HUES48 (cell line): ENCODE results near the gene ADAMTS16.

Experiments
- H3K27ac ChIP-seq: one replicate; pipeline ENCODE4 v1.7.0; 2013; ENCODE audit warnings: low read depth, low read length, inconsistent platforms
- H3K27me3 ChIP-seq: 2 replicates; pipeline ENCODE4 v1.6.1; 2013; ENCODE audit warnings: mild to moderate bottlenecking, low read length; ENCODE audit not compliant: control insufficient read depth, insufficient read depth
- H3K36me3 ChIP-seq: 2 replicates; pipeline ENCODE4 v1.6.1; 2013; ENCODE audit warnings: low read length; ENCODE audit not compliant: control insufficient read depth, insufficient read depth
- H3K4me1 ChIP-seq: 2 replicates; pipeline ENCODE4 v1.6.1; 2013; ENCODE audit warnings: mild to moderate bottlenecking, low read length; ENCODE audit not compliant: control insufficient read depth, insufficient read depth
- H3K4me3 ChIP-seq: 2 replicates; pipeline ENCODE4 v1.5.1; 2013; ENCODE audit warnings: mild to moderate bottlenecking, low read depth, low read length
- H3K9ac ChIP-seq: 2 replicates; pipeline ENCODE4 v1.6.1; 2013; ENCODE audit warnings: mild to moderate bottlenecking, low read depth, low read length, moderate library complexity
- H3K9me3 ChIP-seq: 2 replicates; pipeline ENCODE4 v1.6.1; 2013; ENCODE audit warnings: low read length; ENCODE audit not compliant: control insufficient read depth, insufficient read depth

ADAMTS16 gene

DNA sequence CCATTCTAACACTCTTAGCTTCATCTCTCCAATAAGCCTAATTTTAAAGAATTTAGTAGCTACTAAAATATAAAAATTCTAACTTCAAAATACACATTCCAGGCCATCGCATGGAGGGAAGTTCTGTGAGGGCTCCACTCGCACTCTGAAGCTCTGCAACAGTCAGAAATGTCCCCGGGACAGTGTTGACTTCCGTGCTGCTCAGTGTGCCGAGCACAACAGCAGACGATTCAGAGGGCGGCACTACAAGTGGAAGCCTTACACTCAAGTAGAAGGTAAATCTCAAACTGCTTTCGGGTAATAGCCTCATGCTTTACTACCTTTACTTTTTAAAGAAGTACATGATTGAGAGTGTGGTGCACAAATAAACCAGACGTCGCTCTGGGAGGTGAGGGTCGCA lies 94.8 kb downstream of the ADAMTS16 start:
- no peaks in the 10 kb centered on the region for H3K27me3 ChIP-seq
- no peak overlapping the region for H3K4me3 ChIP-seq
- no peak overlapping the region for H3K9ac ChIP-seq
- no peaks in the 10 kb centered on the region for H3K4me1 ChIP-seq
- no peaks in the 10 kb centered on the region for H3K9me3 ChIP-seq
- peaks cover under 1% of the 10 kb centered on the region for H3K36me3 ChIP-seq
- H3K27ac ChIP-seq: no peak overlapping the region

GRCh38 chr5:5235685-5236084 lies 95.6 kb downstream of the ADAMTS16 start:
- peaks cover 7% of the 10 kb centered on the region for H3K36me3 ChIP-seq
- no peaks in the 10 kb centered on the region for H3K9me3 ChIP-seq
- H3K27ac ChIP-seq: no peak overlapping the region
- no peaks in the 10 kb centered on the region for H3K27me3 ChIP-seq
- no peak overlapping the region for H3K9ac ChIP-seq
- no peaks in the 10 kb centered on the region for H3K4me1 ChIP-seq
- H3K4me3 ChIP-seq: no peak overlapping the region

GRCh38 chr5:5239191-5239590 lies 99.1 kb downstream of the ADAMTS16 start:
- no peak overlapping the region for H3K27ac ChIP-seq
- no peaks in the 10 kb centered on the region for H3K4me1 ChIP-seq
- H3K36me3 ChIP-seq: peaks cover 21% of the 10 kb centered on the region
- no peak overlapping the region for H3K9ac ChIP-seq
- no peak overlapping the region for H3K4me3 ChIP-seq
- no peaks in the 10 kb centered on the region for H3K27me3 ChIP-seq
- H3K9me3 ChIP-seq: no peaks in the 10 kb centered on the region

- Histone ChIP-seq H3K27ac (no peak overlapping the region), H3K4me1 (no peaks in the 10 kb centered on the region), H3K36me3 (peaks cover 27% of the 10 kb centered on the region)
These were observed 100.1 kb downstream of the ADAMTS16 start for GRCh38 chr5:5240234-5240633.

GRCh38 chr5:5242056-5242455 lies 101.9 kb downstream of the ADAMTS16 start:
- no peak overlapping the region for H3K4me3 ChIP-seq
- H3K36me3 ChIP-seq: peaks cover 27% of the 10 kb centered on the region
- H3K9ac ChIP-seq: no peak overlapping the region
- no peaks in the 10 kb centered on the region for H3K27me3 ChIP-seq
- H3K4me1 ChIP-seq: no peaks in the 10 kb centered on the region
- no peaks in the 10 kb centered on the region for H3K9me3 ChIP-seq
- no peak overlapping the region for H3K27ac ChIP-seq

More at GRCh38 chr5:5240234-5240633, 100.1 kb downstream of the ADAMTS16 start:
- Histone ChIP-seq H3K4me3 (no peak overlapping the region), H3K9ac (no peak overlapping the region), H3K27me3 (no peaks in the 10 kb centered on the region), H3K9me3 (no peaks in the 10 kb centered on the region)

GRCh38 chr5:5246736-5247135 lies 106.6 kb downstream of the ADAMTS16 start:
- H3K36me3 ChIP-seq: peaks cover 20% of the 10 kb centered on the region
- no peaks in the 10 kb centered on the region for H3K4me1 ChIP-seq
- H3K9me3 ChIP-seq: no peaks in the 10 kb centered on the region
- no peaks in the 10 kb centered on the region for H3K27me3 ChIP-seq
- no peak overlapping the region for H3K4me3 ChIP-seq
- H3K27ac ChIP-seq: no peak overlapping the region
- no peak overlapping the region for H3K9ac ChIP-seq

DNA sequence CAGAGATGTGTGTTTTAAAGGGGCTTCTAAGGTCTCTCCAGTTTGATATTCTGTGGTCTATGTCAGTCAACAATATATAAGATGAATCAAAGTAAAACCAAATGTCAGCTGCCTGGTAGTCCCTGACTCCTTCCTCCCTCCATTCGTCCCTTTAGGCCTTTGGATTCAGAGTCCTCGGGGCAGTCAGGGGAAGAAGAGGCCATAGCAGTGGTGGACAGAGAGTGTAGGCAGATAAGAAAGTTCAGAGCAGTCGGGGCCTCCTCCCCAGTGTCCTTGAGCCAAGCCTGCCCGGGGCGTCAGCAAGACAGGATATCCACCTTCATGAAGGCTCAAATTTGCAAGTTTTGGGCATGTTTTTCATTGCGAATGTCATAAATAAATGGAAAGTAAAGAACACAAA lies 110.6 kb downstream of the ADAMTS16 start:
- no peak overlapping the region for H3K27ac ChIP-seq
- peaks cover 3% of the 10 kb centered on the region; the same call in 1 of the 2 replicates for H3K4me1 ChIP-seq
- peaks cover 5% of the 10 kb centered on the region; the same call in 1 of the 2 replicates for H3K36me3 ChIP-seq
- no peaks in the 10 kb centered on the region for H3K27me3 ChIP-seq
- no peak overlapping the region for H3K9ac ChIP-seq
- H3K9me3 ChIP-seq: peaks cover 9% of the 10 kb centered on the region; the same call in 1 of the 2 replicates
- no peak overlapping the region for H3K4me3 ChIP-seq

GRCh38 chr5:5252106-5252505 lies 112.0 kb downstream of the ADAMTS16 start:
- Histone ChIP-seq H3K4me3 (no peak overlapping the region), H3K27me3 (no peaks in the 10 kb centered on the region), H3K36me3 (peaks cover 5% of the 10 kb centered on the region; the same call in 1 of the 2 replicates), H3K27ac (no peak overlapping the region), H3K4me1 (peaks cover 3% of the 10 kb centered on the region; the same call in 1 of the 2 replicates), H3K9ac (no peak overlapping the region), H3K9me3 (peaks cover 15% of the 10 kb centered on the region; the same call in 1 of the 2 replicates)

DNA sequence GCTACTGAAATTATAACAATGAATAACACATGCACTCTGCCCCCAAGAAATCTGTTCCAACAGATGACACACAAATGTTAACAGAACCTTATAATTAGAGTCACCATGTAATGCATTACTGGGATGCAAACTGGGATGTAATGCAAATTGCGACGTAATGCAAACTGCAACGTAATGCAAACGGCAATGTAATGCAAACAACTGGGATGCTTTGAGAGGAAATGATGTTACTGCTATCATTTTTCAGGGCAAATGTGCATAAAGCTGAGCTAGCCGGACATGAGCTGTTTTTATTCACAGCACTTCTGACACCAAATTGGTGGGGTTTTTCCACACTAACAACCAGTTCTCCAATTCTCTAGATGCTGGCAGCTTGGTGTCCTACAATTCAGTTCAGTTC lies 117.2 kb downstream of the ADAMTS16 start:
- Histone ChIP-seq H3K9ac (no peak overlapping the region), H3K4me1 (peaks cover 8% of the 10 kb centered on the region; the same call in 1 of the 2 replicates), H3K27me3 (no peaks in the 10 kb centered on the region), H3K9me3 (peaks cover 15% of the 10 kb centered on the region; the same call in 1 of the 2 replicates), H3K27ac (no peak overlapping the region), H3K4me3 (no peak overlapping the region), H3K36me3 (peaks cover 5% of the 10 kb centered on the region)

GRCh38 chr5:5258564-5258963 lies 118.4 kb downstream of the ADAMTS16 start:
- Histone ChIP-seq H3K9me3 (peaks cover 15% of the 10 kb centered on the region; the same call in 1 of the 2 replicates), H3K27me3 (no peaks in the 10 kb centered on the region), H3K36me3 (peaks cover 9% of the 10 kb centered on the region), H3K4me3 (no peak overlapping the region), H3K4me1 (0 out of 2 replicates have a peak, but pooled peaks cover 5% of the 10 kb centered on the region), H3K9ac (no peak overlapping the region), H3K27ac (no peak overlapping the region)

DNA sequence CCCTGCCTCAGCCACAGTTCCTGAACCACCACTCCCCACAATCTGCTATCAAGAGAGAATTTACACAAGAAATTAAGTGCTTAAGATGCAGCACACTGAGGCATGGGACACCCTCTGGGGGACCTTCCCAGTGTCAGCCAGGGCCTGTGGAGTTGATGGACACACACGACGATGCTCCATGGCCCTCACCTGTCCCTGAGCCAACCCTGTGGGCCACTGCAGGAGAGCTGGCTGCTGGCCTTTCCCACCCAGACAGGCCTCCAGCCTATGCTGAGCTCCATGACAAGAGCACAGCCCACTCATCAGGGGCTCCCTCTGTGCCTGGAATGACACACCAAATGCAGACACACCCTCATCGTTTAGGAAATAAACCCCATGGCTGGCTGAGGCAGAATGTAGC lies 124.6 kb downstream of the ADAMTS16 start:
- Histone ChIP-seq H3K27ac (no peak overlapping the region), H3K9me3 (no peaks in the 10 kb centered on the region), H3K9ac (no peak overlapping the region), H3K36me3 (peaks cover 9% of the 10 kb centered on the region; the same call in 1 of the 2 replicates), H3K4me3 (no peak overlapping the region), H3K27me3 (no peaks in the 10 kb centered on the region), H3K4me1 (peaks cover 13% of the 10 kb centered on the region; the same call in 1 of the 2 replicates)
